Natural killer cell (primary cell): ENCODE data around the gene STRN. TPM values are rescaled to one million over a fixed set of nuclear protein-coding genes. Genes with fewer than 3 reads are reported as not detected.

Experiments
- ATAC-seq, 3 donors: fragments of 150-1000 bp in 2 of 3; fragments of 200-7000 bp in 1 of 3; cut with Tn5 transposase; 1 replicate in 1 of 3; 2 replicates in 2 of 3; pipeline ENCODE4 v1.10.0; 2021; ENCODE audit warnings: mild to moderate bottlenecking in 2 of 3, moderate library complexity in 2 of 3
- DNase-seq, 2 donors: peaks; one replicate each; pipeline versions ENCODE4 v3.0.0 to v3.0.0-alpha.2; 2013 to 2021; ENCODE audit warnings: mixed read lengths in 1 of 2
- H3K27ac ChIP-seq: one replicate; pipeline ENCODE4 v1.5.1; 2013; ENCODE audit warnings: mild to moderate bottlenecking, low read length
- H3K27me3 ChIP-seq: one replicate; pipeline ENCODE4 v1.6.1; 2013; ENCODE audit warnings: low read length; ENCODE audit not compliant: control insufficient read depth, insufficient read depth
- H3K36me3 ChIP-seq: one replicate; pipeline ENCODE4 v1.6.1; 2013; ENCODE audit warnings: low read length; ENCODE audit not compliant: control insufficient read depth, insufficient read depth
- H3K4me1 ChIP-seq: one replicate; pipeline ENCODE4 v1.6.1; 2013; ENCODE audit warnings: low read length; ENCODE audit not compliant: control insufficient read depth, insufficient read depth
- H3K4me3 ChIP-seq: one replicate; pipeline ENCODE4 v1.5.1; 2013; ENCODE audit warnings: low read length
- H3K9me3 ChIP-seq: one replicate; pipeline ENCODE4 v1.6.1; 2013; ENCODE audit warnings: low read length; ENCODE audit not compliant: control insufficient read depth, insufficient read depth
- H3K27ac Mint-ChIP-seq, 2 donors: one replicate each; pipeline ENCODE4 v1.8.0; 2022; ENCODE audit warnings: mild to moderate bottlenecking in 2 of 2, mixed read lengths in 2 of 2, moderate library complexity in 1 of 2
- H3K27me3 Mint-ChIP-seq, 2 donors: one replicate each; pipeline ENCODE4 v1.8.0; 2022; ENCODE audit warnings: low read depth in 2 of 2, mixed read lengths in 2 of 2
- H3K36me3 Mint-ChIP-seq: one replicate; pipeline ENCODE4 v1.8.0; 2022; ENCODE audit warnings: mixed read lengths
- H3K4me1 Mint-ChIP-seq, 2 donors: one replicate each; pipeline ENCODE4 v1.8.0; 2022; ENCODE audit warnings: mixed read lengths in 2 of 2
- H3K4me3 Mint-ChIP-seq: one replicate; pipeline ENCODE4 v1.8.0; 2022; ENCODE audit warnings: mild to moderate bottlenecking, moderate library complexity, mixed read lengths
- H3K9me3 Mint-ChIP-seq, 2 donors: one replicate each; pipeline ENCODE4 v1.8.0; 2022; ENCODE audit warnings: mixed read lengths in 2 of 2
- WGBS: methylation state at CpG from one replicate; pipeline ENCODE4 v1.1.7; 2013; ENCODE audit warnings: missing lambda C conversion rate; ENCODE audit not compliant: insufficient coverage; 5-methylcytosine and 5-hydroxymethylcytosine counted together
- intact Hi-C: fragments of 100-400 bp; cut with micrococcal nuclease; formaldehyde crosslinking; loops from one replicate; pipeline ENCODE4 v1.14.2; 2022
- total RNA-seq, 4 donors: library from RNA; stranded (reverse); fragments of 120-200 nt in 1 of 4; gene quantifications; one replicate each; pipeline versions ENCODE4 v1.2.3 to v1.2.4, GENCODE V29; 2013 to 2022
- TF ChIP-seq, protein P1 (sequence below): fragments of 200-600 bp; IDR thresholded peaks from one replicate; pipeline ENCODE4 v1.8.0; 2022; ENCODE audit warnings: antibody characterized with exemption

Gene STRN
- total RNA-seq, 3 donors from 2014 or later (not counting 1 experiment from before 2014, with no cell fraction given) = 43.1 to 49.9 (median 43.4) TPM

DNA sequence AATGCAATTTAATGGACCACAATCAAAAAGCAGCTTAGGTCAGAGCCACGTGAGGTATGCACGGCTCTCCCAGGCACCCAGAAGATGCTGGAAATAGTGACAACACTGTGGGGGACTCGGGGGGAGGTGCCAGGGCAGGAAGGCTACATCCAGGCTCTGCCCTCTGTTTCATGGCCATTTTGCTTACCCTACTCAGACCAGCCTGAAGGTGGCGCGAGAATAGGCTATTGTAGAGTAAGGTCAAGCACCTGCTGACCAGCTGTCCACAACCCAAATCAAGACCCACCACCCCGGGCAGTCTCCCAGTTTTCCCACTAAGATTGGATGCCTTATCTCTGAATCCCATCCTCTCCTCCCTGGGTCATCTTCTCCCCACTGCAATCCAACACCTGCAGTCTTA, 154.1 kb downstream of the STRN start:
- Histone ChIP-seq H3K27me3 (no peaks in the 10 kb centered on the region), H3K4me1 (peaks cover 3% of the 10 kb centered on the region), H3K4me3 (no peak overlapping the region), H3K27ac (no peak overlapping the region), H3K9me3 (no peaks in the 10 kb centered on the region), H3K36me3 (no peaks in the 10 kb centered on the region)
- Mint-ChIP-seq H3K9me3 (no peaks in the 10 kb centered on the region), H3K27me3 (no peaks in the 10 kb centered on the region), H3K4me1 (peaks cover 9 to 15% of the 10 kb centered on the region in 2 donors), H3K36me3 (no peaks in the 10 kb centered on the region), H3K27ac (no peak overlapping the region), H3K4me3 (no peak overlapping the region)
- DNase-seq = no peak
- no peak for ATAC-seq
- WGBS = 67% methylated on average over 6 of the region's 6 CpGs
- TF ChIP-seq, protein P1, sequence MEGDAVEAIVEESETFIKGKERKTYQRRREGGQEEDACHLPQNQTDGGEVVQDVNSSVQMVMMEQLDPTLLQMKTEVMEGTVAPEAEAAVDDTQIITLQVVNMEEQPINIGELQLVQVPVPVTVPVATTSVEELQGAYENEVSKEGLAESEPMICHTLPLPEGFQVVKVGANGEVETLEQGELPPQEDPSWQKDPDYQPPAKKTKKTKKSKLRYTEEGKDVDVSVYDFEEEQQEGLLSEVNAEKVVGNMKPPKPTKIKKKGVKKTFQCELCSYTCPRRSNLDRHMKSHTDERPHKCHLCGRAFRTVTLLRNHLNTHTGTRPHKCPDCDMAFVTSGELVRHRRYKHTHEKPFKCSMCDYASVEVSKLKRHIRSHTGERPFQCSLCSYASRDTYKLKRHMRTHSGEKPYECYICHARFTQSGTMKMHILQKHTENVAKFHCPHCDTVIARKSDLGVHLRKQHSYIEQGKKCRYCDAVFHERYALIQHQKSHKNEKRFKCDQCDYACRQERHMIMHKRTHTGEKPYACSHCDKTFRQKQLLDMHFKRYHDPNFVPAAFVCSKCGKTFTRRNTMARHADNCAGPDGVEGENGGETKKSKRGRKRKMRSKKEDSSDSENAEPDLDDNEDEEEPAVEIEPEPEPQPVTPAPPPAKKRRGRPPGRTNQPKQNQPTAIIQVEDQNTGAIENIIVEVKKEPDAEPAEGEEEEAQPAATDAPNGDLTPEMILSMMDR = no peak
- intact Hi-C loops = no loop called here

DNA sequence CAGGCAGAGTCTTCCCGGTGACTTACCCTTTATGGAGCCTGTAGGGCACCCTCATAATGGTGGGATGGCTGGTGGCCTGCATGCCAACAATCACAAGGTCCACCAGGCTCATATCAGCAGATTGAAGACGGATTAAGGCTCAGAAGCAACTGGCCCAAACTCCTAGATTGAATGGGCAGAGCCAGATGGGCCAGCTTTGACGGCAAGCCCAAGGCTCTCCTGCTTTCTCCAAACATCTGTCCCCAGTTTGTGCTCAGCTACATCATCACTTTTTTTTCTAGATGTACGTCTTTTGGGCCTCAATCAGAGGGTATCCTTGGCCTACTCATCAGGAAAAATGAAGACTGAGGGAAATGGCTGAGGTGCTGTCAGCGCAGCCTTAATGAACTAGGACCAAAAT, 155.3 kb downstream of the STRN start:
- intact Hi-C loops = no loop called here
- Mint-ChIP-seq H3K27me3 (no peaks in the 10 kb centered on the region), H3K4me3 (no peak overlapping the region), H3K9me3 (no peaks in the 10 kb centered on the region), H3K36me3 (no peaks in the 10 kb centered on the region), H3K4me1 (peaks cover 14 to 19% of the 10 kb centered on the region in 2 donors), H3K27ac (no peak overlapping the region)
- ATAC-seq = no peak
- 92% methylated on average over 5 of the region's 5 CpGs for WGBS
- no peak for DNase-seq
- Histone ChIP-seq H3K9me3 (no peaks in the 10 kb centered on the region), H3K4me3 (no peak overlapping the region), H3K27ac (no peak overlapping the region), H3K27me3 (no peaks in the 10 kb centered on the region), H3K4me1 (peaks cover 4% of the 10 kb centered on the region), H3K36me3 (no peaks in the 10 kb centered on the region)
- TF ChIP-seq, protein P1 = no peak

DNA sequence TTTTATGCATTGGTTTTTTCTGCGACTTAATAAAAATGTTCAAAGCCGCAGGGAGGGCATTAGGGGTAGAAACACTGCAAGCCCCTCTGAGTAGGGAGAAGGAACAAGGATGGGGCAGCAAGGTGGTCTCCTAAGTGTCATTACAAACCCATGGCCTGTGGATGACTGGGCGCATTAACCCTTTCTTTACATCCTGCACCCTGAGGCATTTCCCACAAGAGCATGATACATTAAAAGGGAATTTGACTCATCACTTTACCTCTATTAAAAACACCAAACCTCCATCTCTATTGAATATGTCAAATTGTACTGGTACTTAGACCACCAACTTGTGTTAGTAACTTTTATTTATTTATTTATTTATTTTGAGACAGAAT, 157.3 kb downstream of the STRN start:
- Histone ChIP-seq H3K36me3 (no peaks in the 10 kb centered on the region), H3K27me3 (no peaks in the 10 kb centered on the region), H3K27ac (no peak overlapping the region), H3K9me3 (no peaks in the 10 kb centered on the region), H3K4me1 (peaks cover 23% of the 10 kb centered on the region), H3K4me3 (no peak overlapping the region)
- ATAC-seq (no peak), DNase-seq (no peak)
- Mint-ChIP-seq H3K4me1 (peaks cover 23 to 37% of the 10 kb centered on the region in 2 donors), H3K36me3 (no peaks in the 10 kb centered on the region), H3K9me3 (no peaks in the 10 kb centered on the region), H3K27ac (no peak overlapping the region), H3K4me3 (no peak overlapping the region), H3K27me3 (no peaks in the 10 kb centered on the region)
- intact Hi-C loops = loop anchor here (10.0 kb wide), 1 partner anchor 276 kb away; the partner anchor contains the start of genes GPATCH11 and HEATR5B
- 96% methylated on average over 3 of the region's 3 CpGs for WGBS
- TF ChIP-seq, protein P1 = no peak

DNA sequence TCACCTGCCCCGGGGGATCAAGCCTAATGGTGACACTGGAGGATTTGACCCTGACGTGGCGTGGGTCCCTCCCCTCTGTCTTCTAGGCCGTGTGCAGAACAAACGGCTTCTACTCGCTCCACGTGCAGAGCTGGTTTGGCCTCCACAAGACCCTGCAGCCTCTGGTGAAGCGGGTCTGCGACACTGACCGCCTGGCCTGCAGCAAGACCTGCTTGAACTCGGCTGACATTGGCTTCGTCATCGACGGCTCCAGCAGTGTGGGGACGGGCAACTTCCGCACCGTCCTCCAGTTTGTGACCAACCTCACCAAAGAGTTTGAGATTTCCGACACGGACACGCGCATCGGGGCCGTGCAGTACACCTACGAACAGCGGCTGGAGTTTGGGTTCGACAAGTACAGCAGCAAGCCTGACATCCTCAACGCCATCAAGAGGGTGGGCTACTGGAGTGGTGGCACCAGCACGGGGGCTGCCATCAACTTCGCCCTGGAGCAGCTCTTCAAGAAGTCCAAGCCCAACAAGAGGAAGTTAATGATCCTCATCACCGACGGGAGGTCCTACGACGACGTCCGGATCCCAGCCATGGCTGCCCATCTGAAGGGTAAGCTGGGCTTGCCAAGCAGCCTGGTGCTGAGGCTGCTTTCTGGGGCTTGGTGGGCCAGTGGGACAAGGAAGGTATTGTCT, 157.8 kb downstream of the STRN start:
- 95% methylated on average over 35 of the region's 35 CpGs for WGBS
- peaks cover 27% of the 10 kb centered on the region for H3K4me1 ChIP-seq
- Mint-ChIP-seq H3K4me1 (peaks cover 23 to 42% of the 10 kb centered on the region in 2 donors), H3K36me3 (no peaks in the 10 kb centered on the region), H3K9me3 (no peaks in the 10 kb centered on the region), H3K27ac (no peak overlapping the region), H3K4me3 (no peak overlapping the region), H3K27me3 (no peaks in the 10 kb centered on the region)
- H3K27me3 ChIP-seq = no peaks in the 10 kb centered on the region
- DNase-seq = no peak
- no peak overlapping the region for H3K27ac ChIP-seq
- H3K4me3 ChIP-seq = no peak overlapping the region
- H3K36me3 ChIP-seq = no peaks in the 10 kb centered on the region
- TF ChIP-seq, protein P1 = no peak
- intact Hi-C loops = loop anchor here (10.0 kb wide), 1 partner anchor 276 kb away; the partner anchor contains the start of genes GPATCH11 and HEATR5B
- no peaks in the 10 kb centered on the region for H3K9me3 ChIP-seq
- no peak for ATAC-seq
